ENCODE data around the gene ZNF618.

- no peak for TF ChIP-seq SIN3A (IDR thresholded peaks at IDR 0.05; ENCODE audit: borderline replicate concordance, insufficient read depth, low read depth, low read length)
- TF ChIP-seq POLR2AphosphoS5 (IDR thresholded peaks at IDR 0.05; ENCODE audit: low read depth, low read length) = no peak
- no peak for TF ChIP-seq CTCF (IDR thresholded peaks at IDR 0.05)
Measured at GRCh38 chr9:114092336-114092735, 216.2 kb downstream of the ZNF618 start.

Data from Panc1 (cell line).